ENCODE results near the gene SLIT1.
"Not testable (repeated sequence)": the region's sequence is repeated elsewhere in the genome, so short reads cannot be mapped to it uniquely, and the experiment has no call there.

SLIT1 gene

DNA sequence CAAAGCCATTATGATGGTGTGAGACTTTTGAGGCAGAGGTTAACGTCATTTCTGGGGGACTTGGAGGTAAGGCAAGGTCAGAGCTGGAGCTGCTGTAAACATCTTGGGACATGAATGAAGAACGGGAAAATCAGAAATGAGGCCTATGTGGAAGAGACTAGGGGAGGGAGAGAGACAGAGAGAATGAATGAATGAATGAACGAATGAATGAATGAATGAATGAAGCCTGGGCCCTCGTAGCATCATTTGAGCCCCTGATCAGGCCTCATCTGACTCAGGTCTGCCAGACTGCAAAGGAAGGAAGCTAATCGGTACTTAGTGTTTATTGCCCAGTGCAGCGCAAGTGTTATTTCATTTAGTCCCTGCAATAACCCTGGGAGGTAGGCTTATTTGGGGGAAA lies 79.6 kb downstream of the SLIT1 start:
- no peak for DNase-seq

DNA sequence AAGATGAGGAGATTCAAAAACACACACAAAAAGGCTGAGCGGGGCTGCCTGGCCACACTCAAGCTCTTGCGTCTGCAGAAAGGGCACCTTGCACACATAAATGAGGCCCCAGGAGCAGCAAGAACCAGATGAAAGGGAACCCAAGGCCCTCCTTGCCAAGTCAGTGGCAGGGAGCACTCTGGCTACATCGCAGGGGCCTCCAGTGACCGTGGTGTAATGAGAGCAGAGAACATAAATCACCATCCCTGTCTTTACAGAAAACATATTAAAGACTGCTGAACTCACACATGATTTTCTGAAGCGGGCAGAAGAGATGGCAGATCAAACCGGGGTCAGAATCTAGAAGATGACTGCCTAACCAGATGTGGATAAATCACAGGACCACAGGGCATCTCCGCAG lies 80.5 kb downstream of the SLIT1 start:
- no peak for DNase-seq

DNA sequence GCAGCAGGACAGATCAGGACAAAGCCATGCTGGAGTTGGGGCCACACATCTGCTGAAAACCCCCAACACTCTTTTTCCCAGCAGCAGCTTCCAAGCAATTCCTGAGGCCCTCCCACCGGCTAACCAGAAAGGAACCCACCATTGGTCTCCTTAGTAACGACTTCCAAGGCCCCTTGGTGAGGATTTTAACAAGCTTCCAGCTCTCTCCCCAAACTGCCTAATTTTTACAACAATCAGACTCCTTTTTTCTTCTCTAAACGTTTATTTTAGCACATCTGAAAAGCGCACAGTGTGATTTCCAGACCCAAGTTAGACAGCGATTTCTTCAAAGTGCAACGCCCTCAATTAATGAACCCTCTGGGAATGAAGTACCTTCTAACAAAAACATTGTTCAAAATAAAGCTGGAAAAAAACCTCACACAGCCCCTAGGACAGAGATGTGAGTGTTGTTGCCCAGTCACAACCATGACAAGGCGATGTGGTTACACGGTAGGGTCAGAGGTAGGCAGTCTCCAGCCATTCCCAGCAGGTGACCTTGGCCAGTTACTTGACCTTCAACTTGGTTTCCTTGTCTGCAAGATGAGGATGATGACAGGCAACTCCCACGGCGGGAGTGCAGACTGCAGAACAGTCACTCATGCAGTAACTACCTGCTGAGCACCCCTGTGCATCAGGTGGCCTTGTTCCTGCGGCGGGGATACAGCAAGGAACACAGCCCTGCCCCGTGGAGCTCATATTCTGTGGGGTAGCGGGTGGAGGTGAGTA lies 82.3 kb downstream of the SLIT1 start:
- DNase-seq = no peak

DNA sequence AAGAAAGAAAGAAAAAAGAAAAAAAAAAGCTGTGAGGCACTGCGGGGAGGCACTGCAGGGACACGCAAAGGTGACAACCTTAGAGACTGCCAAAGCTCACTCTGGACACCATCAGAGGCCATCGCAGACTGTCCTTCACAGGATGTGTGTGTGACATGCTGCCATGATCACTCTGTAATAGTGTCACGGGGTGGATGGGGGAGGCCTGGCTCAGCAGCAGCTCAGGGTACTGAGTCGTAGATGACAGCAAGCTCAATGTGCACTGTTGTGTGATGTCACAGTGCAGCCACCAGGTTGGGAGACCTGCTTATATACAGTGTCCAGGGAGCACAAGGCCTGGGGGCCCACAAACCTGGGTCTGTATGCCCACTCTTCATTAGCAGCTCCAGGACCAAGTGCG lies 83.3 kb downstream of the SLIT1 start:
- DNase-seq = no peak

DNA sequence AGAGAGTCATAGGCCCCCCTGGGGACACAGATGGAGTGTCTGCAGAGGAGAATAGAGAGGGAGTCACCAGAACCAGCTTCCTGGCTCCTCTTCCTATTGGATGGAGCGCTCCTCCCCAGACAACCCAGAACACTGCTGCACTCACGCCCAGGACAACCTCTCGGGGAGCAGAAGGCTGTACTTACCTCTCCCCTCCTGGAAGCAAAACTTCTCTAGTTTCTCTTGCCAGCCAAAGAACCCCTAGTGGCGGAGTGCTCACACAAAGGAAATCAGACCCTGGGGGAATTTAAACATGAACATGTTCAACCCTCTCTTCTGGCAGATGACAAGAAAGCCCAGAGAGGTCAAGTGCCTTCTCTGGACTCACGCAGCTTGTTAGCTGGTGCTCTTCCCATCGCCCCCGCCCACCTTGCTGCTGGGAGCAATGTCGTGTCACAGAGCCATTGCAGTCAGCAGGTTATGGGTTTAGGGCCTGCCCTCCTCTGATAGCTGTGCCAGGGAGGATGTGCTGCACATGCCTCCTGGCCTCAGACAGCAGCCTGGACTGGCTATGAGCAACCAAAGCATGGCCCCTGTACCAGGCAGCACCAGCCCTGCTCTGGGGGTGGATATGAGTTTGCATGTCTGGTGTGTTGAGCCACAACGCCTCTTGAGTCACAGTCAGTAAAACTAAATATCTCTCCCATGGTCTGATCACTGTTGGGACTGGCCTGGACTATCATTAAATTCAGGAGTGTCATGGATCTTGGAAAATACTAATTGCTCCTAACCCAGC lies 84.4 kb downstream of the SLIT1 start:
- DNase-seq = no peak

DNA sequence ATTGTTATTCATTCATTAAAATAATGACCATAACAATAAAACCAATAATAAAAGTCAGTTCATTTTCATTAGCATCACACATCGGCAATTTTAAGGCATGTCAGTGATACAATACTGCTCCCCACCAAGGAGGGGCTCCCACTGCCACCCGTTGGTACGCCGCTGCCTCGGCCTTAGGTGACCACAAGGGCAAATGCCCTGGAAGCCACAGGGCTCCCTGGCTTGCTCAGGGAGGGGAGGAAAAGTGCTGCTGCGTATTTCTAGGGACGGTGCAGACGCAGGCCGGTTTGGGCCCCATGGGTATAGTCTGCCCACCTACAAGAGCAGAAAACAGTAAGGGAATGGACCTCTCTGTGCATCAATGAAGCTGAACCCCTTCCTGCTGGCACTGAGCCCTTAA lies 85.1 kb downstream of the SLIT1 start:
- no peak for DNase-seq

DNA sequence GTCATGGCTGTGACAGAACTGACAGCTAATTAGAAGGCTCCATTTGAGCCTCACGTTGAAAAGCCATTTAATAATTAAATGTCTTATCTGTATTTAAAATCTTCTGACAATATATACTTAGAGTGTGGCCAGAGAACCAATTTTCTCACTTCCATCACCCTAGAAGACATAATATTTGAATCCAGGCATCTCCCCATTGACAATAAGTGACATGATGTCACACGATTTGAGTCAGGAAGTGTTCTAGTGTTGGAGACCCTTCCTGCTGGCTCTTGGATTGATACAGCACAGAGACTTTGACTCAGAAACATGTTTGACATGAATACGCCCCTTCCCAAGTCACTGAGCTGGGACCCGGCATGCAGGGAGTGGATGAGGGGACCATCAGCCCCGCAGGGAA lies 85.9 kb downstream of the SLIT1 start:
- DNase-seq = no peak

DNA sequence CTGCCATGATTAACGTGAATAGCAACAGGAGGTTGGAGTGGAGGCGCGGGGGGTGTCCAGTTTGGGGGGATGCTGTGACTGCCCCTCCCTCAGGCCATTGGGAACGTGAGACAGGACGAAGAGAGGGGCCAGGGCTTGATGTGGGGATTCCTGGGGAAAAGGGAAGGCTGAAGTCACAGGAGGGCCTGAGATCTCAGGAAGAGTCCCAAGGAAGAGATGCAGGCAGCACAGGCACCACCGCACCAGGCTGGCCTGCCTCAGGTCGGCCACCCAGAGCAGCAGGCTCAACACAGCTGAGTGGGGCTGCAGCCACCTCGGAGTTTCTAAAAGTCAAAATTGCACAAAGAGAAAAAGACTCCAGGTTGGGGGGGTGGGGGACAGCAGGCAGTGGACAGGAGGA lies 86.7 kb downstream of the SLIT1 start:
- DNase-seq = no peak

DNA sequence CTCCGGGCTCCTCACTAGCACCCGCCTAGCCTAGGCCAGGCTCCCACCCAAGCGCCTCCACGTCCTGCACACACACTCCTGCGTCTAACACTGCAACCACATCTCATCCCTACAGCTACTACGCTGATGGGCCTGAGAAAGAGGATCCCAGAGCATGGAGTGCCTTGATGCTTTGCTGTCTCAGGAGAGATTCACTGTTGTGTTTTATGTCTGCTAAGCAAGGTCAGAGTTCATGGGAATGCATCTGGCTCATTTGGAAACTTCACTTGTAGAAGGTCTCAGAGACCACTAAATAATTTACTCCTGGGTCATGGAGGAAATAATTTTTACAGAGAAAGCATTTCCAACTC lies 88.7 kb downstream of the SLIT1 start:
- DNase-seq = no peak

DNA sequence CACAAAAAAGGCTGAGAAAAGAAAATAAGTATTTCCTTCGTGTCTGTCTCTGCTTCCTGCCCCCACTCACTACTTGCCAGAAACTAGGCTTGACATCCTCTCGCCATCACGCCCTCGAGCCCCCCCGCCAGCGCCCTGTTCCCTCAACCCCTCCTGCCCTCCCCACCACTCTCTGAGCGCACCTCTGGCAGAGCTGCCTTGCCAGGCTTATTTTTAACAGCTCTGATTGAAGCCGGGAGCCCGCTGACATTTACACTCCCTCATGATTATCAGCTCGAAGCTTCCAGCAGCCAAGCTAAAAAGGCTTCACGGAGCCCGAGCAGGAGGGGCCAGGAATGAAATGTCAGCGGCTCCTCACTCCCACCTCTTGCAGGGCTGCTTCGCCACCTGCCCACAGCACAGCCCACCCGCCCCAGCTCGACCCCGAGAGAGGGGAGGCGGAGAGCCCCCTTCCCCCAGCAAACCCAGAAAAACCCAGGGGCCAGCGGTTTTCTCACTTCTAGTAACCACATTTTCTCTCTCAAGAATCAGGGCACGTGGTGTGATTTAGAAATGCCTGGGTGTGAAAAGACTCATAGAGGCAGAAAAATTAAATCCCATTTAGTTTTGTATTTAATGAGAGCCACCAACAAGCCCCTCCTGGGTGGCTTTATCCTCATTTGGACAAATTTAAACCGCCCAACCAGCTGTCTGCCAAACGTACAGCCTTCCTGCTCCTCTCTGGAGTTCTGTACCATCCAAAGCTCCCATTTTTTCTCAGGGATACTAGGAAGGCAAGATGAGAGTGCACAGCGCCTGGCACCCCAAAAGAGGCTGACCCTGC lies 89.3 kb downstream of the SLIT1 start:
- peak in 1 of 2 experiments; percentile 39 for DNase-seq

DNA sequence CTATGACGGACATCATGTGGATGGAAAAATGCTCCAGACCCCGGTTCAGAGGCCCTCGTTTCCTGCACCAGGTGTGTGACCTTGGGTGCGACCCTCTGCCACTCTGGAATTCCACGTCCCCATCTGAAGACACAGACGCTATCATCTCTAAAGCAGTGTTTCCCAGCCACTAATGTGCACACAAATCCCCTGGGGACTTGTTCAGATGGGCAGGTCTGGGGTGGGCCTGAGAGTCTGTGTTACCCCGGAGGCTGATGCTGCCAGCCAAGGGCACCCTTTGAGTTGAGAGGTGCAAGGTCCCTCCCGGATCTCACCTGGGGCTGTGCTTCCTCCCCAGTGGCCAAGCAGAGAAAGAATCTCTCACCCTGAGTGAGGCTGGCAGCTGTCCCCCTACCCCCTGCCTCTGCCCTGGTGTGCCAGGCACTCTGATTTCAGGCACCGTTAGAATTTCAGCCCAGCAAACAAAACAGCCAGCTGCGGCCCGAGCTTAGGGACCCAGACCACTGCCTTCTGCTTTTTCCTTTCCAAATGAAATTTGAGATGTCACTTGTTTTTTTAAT lies 90.0 kb downstream of the SLIT1 start:
- no peak for DNase-seq

DNA sequence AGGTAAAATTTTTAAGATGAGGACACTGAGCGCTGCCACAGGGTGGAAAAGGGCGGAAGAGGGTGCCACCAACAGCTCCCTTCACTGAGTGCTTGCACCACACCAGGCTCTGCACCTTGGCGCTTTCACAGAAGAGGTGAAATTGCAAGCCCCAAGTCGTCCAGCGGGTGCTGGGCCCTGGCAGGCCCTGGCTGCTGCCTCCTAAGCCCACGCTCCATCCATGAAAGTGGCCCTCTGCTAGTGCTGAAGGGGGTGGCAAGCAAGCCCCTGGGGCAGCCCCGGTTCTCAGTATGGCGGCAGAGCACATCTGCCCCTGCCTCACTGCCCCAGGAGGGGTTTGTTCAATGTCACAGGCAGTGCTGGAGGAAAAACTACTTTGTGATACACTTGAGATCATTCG lies 95.1 kb downstream of the SLIT1 start:
- no peak for DNase-seq

DNA sequence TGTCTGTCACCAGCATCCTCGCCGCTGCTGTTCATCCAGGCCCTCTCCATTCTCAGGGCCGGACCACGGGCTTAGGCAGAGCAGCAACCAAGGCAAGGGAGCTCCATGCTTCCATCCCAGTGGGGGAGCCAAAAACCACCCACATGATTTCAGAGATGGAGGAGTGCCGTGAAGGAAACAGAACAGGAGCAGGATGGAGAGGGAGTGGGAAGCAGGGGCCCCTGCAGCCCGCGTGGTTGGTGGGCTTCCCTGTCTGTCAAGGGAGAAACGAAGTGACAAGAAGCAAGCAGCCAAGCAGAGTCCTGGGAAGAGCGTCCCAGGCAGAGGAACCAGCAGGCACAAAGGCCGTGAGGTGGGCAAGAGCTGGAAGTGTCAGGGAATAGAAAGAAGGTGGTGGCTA lies 95.7 kb downstream of the SLIT1 start:
- no peak for DNase-seq

DNA sequence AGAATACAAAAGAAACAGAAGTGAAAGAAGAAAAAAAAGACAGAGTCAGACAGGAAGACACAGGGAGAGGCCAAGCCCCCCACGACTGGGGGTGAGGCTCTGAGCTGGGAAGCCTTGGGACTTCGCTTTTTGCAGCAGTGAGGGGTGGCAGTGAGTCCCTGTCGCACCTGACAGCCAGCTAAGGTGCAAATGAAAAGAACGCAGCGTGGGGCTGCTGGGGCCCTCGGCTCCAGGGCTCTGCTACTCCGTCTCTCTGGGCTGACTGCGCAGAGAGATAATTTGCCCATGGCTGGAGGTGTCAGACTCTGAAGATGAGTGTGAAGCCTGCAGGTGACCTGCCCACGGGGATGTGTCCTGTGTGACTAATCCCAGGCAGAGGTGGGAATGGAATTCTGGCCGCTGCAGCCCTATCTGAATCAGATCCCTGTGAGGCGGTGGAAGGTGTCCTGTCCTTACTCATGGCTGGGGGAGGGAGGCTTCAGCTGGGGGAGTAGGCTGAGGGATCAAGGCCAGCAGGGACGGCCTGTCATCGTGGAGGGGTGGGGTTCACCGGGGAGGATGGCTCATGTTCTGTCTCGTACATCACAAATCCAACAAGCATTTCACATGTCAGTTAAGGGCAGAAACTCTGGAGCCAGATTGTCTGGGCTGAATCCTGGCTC lies 96.4 kb downstream of the SLIT1 start:
- DNase-seq = no peak

DNA sequence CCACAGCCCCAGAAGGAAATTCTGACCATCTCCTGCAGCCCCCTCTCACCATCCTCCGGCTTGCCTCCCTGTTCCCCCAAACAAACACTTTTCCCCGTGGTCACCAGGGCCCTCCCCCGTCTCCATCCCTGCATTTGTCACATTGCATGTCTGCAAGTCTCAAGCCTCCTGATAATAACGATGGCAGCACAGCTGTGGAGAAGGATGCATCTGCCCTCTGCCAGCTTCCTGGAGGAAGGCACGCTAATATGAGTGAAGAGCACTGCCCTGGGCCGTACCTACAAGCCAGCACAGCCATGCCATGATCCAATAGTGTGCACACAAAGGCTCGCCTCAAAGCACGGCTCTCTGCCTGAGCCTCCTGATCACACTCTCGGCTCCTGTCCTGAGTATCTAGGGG lies 98.5 kb downstream of the SLIT1 start:
- DNase-seq = no peak

DNA sequence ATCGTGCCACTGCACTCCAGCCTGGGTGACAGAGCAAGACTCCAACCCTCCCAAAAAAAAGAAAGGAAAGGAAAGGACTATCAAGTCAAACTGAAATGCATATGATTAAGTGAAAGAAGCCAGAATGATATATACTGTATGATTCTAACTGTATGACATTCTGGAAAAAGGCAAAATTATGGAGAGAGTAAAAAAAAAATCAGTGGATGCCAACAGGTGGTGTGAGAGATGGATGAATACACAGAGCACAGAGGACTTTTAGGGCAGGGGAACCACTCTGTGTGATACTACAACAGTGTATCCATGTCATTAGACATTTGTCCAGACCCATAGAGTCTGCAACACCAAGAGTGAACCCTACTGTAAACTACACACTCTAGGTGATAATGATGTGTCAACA lies 99.2 kb downstream of the SLIT1 start:
- no peak for DNase-seq

DNA sequence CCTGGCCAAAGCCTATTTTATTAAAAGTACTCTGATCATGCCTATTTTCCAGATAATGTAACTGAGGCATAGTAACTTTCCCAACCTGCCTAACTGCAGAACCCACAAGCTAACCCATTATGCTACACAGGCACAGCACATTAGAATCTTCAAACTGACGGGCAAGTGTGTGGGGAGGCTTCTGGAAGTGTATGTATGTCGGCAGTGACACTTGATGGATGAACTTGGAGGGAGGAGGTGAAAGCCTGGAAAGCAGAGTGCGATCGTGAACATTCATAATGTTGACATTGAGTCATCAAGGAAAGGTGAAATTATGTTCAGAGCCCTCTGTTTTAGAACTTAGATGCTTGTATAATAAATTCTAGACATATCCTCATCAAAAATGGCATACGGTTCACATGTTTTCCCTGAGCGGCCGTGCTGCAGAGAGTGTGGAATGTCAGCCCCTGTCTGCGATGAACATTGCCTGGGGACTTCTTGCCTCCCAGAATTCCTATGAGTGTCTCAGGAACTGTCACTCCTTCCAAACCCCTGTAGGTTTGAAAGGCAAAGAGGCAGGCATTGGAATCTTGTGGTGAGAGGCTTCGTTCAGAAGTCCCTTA lies 102.4 kb downstream of the SLIT1 start:
- no peak for DNase-seq

DNA sequence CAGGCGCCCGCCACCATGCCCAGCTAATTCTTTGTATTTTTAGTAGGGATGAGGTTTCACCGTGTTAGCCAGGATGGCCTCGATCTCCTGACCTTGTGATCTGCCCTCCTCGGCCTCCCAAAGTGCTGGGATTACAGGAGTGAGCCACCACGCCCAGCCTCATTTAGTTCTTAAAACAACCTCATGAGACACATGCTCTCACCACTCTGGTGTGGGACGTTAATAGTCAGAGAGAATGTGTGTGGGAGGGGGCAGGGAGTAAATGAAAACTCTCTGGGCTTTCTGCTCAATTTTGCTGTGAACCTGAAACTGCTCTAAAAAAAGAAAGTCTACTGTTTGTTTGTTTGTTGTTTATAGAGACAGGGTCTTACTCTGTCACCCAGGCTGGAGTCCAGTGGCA lies 103.2 kb downstream of the SLIT1 start:
- DNase-seq = not testable (repeated sequence)

DNA sequence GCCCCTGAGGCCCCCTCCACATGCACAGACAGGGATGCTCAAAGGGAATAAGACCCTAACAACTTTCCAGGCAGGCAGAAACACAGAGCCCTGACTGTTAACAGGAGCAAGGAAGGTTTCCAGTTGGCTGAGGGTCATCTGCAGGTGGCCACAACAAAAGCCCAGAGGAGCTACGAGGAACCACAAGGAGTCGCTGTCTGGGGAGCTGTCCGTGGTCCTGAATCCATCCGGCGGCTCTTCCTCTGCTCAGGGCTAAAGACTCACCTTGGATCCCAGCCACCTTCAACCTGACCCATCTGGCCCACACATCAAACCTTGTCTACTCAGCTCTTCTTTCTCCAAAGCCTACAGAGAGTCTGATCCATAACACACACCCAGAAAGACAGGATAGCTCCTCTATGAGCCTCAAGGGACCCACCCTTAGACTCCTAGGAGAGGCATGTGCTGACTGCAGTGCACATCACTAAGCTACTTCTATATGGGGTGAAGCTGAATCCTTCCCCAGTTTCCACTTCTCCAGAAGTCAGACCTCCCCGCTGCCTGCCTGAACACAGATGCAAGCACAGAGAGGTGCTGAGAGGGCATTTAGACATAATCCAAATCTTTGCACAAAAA lies 104.0 kb downstream of the SLIT1 start:
- no peak for DNase-seq

DNA sequence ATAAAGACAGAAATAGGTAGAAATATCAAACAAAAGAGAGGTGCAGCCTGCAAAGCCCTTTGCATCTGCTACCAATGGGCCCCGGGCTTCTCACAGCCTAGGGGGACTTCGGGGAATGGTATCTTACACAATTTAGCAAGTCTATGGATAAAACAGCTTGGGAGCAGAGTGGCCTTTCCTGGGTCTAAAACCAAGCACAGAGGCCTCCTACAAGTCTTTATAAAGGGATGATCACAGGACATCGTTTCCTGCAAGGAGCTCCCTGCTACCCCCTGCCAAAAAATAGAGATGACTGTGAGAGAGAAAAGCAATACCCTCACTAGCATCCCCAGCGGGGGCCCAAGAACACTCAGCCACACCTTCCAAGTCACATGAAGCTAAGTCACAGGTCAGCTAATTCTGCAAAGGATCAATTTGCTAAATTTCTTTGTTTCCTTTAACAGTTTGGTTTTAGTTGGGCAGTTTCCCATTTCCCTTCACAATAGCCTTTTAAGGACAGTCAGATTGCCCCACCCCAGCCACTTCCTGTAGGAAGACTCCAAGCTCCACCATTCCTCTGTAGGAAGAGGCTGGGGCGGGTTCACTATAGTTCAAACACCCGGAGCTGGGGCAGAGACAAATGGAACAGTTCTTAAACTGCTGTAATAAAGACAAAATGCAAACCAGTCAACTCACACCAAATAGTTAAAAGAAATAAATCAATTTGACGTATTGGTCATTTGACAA lies 105.5 kb downstream of the SLIT1 start:
- DNase-seq = no peak

DNA sequence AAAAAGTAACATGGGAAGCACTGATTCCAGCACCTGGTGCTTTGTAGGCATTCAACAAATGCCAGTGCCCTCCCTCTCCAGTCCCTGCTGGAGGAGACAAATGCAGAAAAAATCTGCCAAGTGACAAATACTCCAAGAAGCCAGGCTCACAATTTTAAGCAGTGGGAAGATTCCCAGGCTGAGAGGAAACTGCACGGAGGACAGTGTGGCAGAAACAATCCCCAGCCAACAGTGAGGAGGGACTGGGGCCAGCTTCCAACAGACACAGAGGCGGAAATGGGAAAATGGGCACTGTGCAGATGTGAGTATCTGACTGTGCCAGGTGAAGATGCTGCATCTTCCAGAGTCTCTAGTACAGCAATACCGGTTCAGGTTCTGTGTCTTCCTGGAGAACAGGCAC lies 106.3 kb downstream of the SLIT1 start:
- no peak for DNase-seq

All from NCI-H524 (cell line).